ENCODE results near the gene FARSA.
A peak's percentile ranks its signal among the peaks of the same experiment; 100 is the strongest.

Gene FARSA

GRCh38 chr19:12888006-12888603, 45.4 kb downstream of the FARSA start:
- DNase-seq, result no peak

GRCh38 chr19:12886969-12887747, 46.4 kb downstream of the FARSA start, which contains the start of gene KLF1:
TSS of gene KLF1 (minus strand) at chr19:12887201. CDS start at chr19:12887140, 61 bp downstream.
- no peak for DNase-seq

- no peak for DNase-seq
These were observed 46.9 kb downstream of the FARSA start for GRCh38 chr19:12886651-12886968.

- no peak for DNase-seq
These were observed 47.5 kb downstream of the FARSA start for GRCh38 chr19:12885749-12886650.

- peak; percentile 87 for DNase-seq
These were observed 48.4 kb downstream of the FARSA start for GRCh38 chr19:12884926-12885748.

- no peak for DNase-seq
These were observed 48.9 kb downstream of the FARSA start for GRCh38 chr19:12884627-12884925.

- DNase-seq, result no peak
These were observed 49.3 kb downstream of the FARSA start for GRCh38 chr19:12884202-12884601.

GRCh38 chr19:12882589-12882988, 50.9 kb downstream of the FARSA start:
- DNase-seq, result no peak

- DNase-seq, result peak; percentile 85
These were observed 52.2 kb downstream of the FARSA start, which contains the start of gene DNASE2 for GRCh38 chr19:12881172-12881808. TSS of gene DNASE2 (minus strand) at chr19:12881449. CDS start at chr19:12881375, 74 bp downstream.

- no peak for DNase-seq
These were observed 52.9 kb downstream of the FARSA start for GRCh38 chr19:12880551-12881171.

- DNase-seq, result no peak
These were observed 58.4 kb downstream of the FARSA start for GRCh38 chr19:12875086-12875485.

- no peak for DNase-seq
These were observed 59.4 kb downstream of the FARSA start for GRCh38 chr19:12873891-12874745.

- DNase-seq, result no peak
These were observed 60.3 kb downstream of the FARSA start for GRCh38 chr19:12872941-12873890.
